Cardiac muscle cell (in vitro differentiated cells and primary cell): ENCODE results near the gene ZNF320. TPM values are rescaled to one million over a fixed set of nuclear protein-coding genes. Genes with fewer than 3 reads are reported as not detected.
A peak's percentile ranks its signal among the peaks of the same experiment; 100 is the strongest.

Experiments
- DNase-seq, 2 donors: peaks; one replicate each; pipeline versions ENCODE4 v3.0.0 to v3.0.0-alpha.2; 2010 to 2017; ENCODE audit warnings: low read depth in 1 of 2, low spot score in 1 of 2
- H3K27ac ChIP-seq: fragments of 200-600 bp; sonication (generic); 2 replicates; pipeline ENCODE4 v1.5.1; 2016
- H3K27me3 ChIP-seq: fragments of 200-600 bp; sonication (generic); 2 replicates; pipeline ENCODE4 v1.6.0; 2016; ENCODE audit warnings: control low read depth
- H3K36me3 ChIP-seq: fragments of 200-600 bp; sonication (generic); 2 replicates; pipeline ENCODE4 v1.5.1; 2016; ENCODE audit warnings: control low read depth
- H3K4me1 ChIP-seq: fragments of 200-600 bp; sonication (generic); 2 replicates; pipeline ENCODE4 v1.8.1; 2017; ENCODE audit warnings: low read depth, mild to moderate bottlenecking, mixed run types
- H3K4me3 ChIP-seq: fragments of 200-600 bp; sonication (generic); 2 replicates; pipeline ENCODE4 v1.5.1; 2016; ENCODE audit warnings: mild to moderate bottlenecking
- H3K9me3 ChIP-seq: fragments of 200-600 bp; sonication (generic); 2 replicates; pipeline ENCODE4 v1.5.1; 2017; ENCODE audit warnings: low read depth, mild to moderate bottlenecking, control low read depth
- polyA plus RNA-seq: library from polyadenylated mRNA; unstranded; fragments of >200 nt; fragmentation: Nextera tagmentation; extraction: Ambion mirVana; gene quantifications from 2 replicates; pipeline ENCODE4 v1.2.1, GENCODE V29; 2016
- total RNA-seq: library from RNA; depleted of rRNA; stranded (reverse); fragments of >200 nt; gene quantifications from 2 replicates; pipeline ENCODE4 v1.2.3, GENCODE V29; 2016
- TF ChIP-seq, protein P1 (sequence below): IDR thresholded peaks from 2 replicates; pipeline ENCODE4 v1.5.1; 2012; ENCODE audit warnings: low read depth, mild to moderate bottlenecking, low read length

The ZNF320 gene
- total and polyA plus RNA-seq, 2 experiments from 2014 or later = 19.7 to 55.0 TPM

DNA sequence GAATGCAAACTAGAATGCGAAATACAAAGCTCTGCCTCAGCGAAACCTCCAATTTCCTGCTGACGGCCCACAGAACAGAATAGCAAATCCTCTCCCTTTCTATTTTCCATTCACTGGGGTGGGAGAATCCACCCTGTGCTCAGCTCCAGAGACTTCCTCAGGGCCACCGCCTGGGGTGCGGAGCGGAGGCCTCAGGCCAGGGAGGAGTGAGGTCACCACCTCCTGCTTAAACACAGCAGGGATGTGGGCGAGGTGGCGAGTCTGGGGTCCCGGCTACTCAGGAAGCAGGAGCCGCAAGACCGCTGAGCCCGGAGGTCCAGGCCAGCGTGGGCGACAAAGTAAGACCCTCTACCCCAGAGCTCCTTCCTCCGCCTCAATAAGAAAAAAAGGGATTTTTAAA, 666 bp upstream of the ZNF320 start:
- Histone ChIP-seq H3K9me3 (no peaks in the 10 kb centered on the region), H3K27me3 (no peaks in the 10 kb centered on the region), H3K4me1 (peaks cover 4% of the 10 kb centered on the region), H3K27ac (peak overlapping the region; percentile 98), H3K4me3 (peak overlapping the region; percentile 73), H3K36me3 (no peaks in the 10 kb centered on the region)
- no peak for DNase-seq
- TF ChIP-seq, protein P1, sequence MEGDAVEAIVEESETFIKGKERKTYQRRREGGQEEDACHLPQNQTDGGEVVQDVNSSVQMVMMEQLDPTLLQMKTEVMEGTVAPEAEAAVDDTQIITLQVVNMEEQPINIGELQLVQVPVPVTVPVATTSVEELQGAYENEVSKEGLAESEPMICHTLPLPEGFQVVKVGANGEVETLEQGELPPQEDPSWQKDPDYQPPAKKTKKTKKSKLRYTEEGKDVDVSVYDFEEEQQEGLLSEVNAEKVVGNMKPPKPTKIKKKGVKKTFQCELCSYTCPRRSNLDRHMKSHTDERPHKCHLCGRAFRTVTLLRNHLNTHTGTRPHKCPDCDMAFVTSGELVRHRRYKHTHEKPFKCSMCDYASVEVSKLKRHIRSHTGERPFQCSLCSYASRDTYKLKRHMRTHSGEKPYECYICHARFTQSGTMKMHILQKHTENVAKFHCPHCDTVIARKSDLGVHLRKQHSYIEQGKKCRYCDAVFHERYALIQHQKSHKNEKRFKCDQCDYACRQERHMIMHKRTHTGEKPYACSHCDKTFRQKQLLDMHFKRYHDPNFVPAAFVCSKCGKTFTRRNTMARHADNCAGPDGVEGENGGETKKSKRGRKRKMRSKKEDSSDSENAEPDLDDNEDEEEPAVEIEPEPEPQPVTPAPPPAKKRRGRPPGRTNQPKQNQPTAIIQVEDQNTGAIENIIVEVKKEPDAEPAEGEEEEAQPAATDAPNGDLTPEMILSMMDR = no peak

DNA sequence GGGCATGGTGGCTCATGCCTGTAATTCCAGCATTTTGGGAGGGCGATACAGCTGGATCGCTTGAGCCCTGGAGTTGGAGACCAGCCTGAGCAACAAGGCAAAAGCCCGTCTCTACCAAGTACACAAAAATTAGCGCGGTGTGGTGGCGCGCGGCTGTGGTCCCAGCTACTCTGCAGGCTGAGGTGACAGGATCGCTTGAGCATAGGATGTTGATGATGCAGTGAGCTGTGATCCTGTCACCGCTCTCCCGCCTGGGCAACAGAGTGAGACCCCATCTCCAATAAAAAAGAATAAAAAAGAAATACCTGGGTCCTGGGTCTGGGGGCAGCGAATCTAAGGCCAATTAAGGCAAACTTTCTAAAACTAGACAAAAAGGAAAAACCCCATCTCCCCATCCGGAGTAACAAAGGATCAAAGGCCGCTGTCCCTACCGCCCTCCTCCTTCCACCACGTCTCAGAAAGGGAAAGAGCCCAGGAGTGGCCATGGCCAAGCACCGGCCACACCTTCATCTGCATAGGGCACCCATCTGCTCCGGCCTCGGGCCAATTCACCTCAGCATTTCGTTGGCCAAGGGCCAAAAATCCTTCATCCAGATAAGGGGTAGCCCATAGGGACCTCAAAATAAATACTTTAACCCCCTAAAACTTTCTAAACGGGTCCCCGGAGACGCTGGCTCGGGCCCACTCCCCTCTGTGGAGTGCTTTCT, 851 bp downstream of the ZNF320 start:
- Histone ChIP-seq H3K27me3 (no peaks in the 10 kb centered on the region), H3K4me1 (peaks cover 4% of the 10 kb centered on the region), H3K27ac (peak overlapping the region; percentile 98), H3K9me3 (no peaks in the 10 kb centered on the region), H3K36me3 (no peaks in the 10 kb centered on the region), H3K4me3 (peak overlapping the region; percentile 73)
- TF ChIP-seq, protein P1 = no peak
- peak; percentile 21 to 39 for DNase-seq

DNA sequence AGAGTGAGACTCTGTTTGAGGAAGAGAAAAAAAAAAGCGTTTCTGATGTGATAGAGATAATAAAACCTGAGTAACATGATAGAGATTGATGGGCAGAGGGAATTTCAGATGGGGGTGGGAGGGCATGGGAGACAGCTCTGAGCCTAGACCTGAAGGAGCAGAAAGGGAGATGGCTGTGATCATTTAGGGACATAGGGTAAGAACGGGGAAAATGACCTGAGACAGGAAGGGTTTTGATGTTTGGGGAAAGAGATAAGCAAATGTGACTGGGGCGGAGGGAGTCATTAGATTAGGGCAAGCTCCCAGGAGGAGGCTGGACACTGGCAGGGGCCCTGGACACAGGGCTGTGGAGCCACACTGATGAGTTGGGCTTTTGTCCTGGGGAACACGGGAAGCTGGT, 6.1 kb downstream of the ZNF320 start:
- H3K4me1 ChIP-seq = peaks cover 3% of the 10 kb centered on the region
- TF ChIP-seq, protein P1 = no peak
- no peaks in the 10 kb centered on the region for H3K9me3 ChIP-seq
- H3K36me3 ChIP-seq = peaks cover 24% of the 10 kb centered on the region
- no peak for DNase-seq
- no peaks in the 10 kb centered on the region for H3K27me3 ChIP-seq
- H3K27ac ChIP-seq = no peak overlapping the region
- H3K4me3 ChIP-seq = no peak overlapping the region

DNA sequence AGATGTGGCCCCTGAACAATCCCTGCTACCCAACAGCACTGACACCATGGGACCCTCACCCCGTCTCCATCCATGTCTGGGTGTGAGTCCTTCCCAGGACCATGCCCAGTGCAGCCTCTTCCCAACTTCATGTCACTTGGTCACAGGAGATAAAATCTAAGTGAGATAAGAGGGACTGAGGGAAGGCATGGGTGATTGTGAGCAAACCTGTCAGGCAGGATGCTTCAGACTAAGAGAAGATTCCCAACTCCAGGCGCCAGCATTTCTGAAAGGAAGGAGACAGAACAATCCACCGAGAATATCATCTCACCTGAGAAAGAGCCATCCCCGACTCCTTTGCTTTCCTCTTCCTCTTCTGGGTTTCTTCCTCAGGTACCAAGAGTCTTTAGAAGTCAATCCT, 7.5 kb downstream of the ZNF320 start:
- TF ChIP-seq, protein P1 = no peak
- no peak for DNase-seq
- H3K36me3 ChIP-seq = peaks cover 32% of the 10 kb centered on the region
- H3K27ac ChIP-seq = no peak overlapping the region
- no peaks in the 10 kb centered on the region for H3K9me3 ChIP-seq
- no peaks in the 10 kb centered on the region for H3K27me3 ChIP-seq
- H3K4me3 ChIP-seq = no peak overlapping the region
- no peaks in the 10 kb centered on the region for H3K4me1 ChIP-seq

DNA sequence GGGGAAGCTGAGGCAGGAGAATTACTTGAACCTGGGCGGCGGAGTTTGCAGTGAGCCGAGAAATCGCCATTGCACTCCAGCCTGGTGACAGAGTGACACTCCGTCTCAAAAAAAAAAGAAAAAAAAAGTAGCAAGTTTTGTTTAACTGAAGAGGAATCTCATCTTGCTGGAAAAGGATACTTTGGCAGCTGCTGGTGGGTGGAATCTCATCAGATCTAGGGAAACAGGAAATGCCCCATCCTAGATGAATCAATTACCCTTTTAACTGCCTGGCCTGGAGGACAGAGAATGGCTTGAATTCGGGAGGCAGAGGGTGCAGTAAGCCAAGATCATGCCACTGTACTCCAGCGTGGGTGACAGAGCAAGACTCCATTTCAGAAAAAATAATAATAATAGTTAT, 8.4 kb downstream of the ZNF320 start:
- Histone ChIP-seq H3K4me3 (no peak overlapping the region), H3K9me3 (no peaks in the 10 kb centered on the region), H3K36me3 (peaks cover 41% of the 10 kb centered on the region), H3K4me1 (no peaks in the 10 kb centered on the region), H3K27ac (no peak overlapping the region), H3K27me3 (no peaks in the 10 kb centered on the region)
- TF ChIP-seq, protein P1 = no peak
- no peak for DNase-seq
